Karpas-422 (cell line): ENCODE data around the gene AGBL4. TPM values are rescaled to one million over a fixed set of nuclear protein-coding genes. Genes with fewer than 3 reads are reported as not detected.

ENCODE experiments used
- DNase-seq: peaks from one replicate; pipeline ENCODE4 v3.0.0-alpha.2; 2015
- H2AFZ ChIP-seq: fragments of 200-600 bp; sonication (generic); 2 replicates; pipeline ENCODE4 v1.6.1; 2014; ENCODE audit warnings: antibody characterized with exemption, low read length, mixed read lengths
- H3K27ac ChIP-seq: fragments of 200-600 bp; sonication (generic); 2 replicates; pipeline ENCODE4 v1.5.1; 2014; ENCODE audit warnings: mild to moderate bottlenecking, low read length, moderate library complexity
- H3K27me3 ChIP-seq: fragments of 200-600 bp; sonication (generic); 2 replicates; pipeline ENCODE4 v1.6.1; 2014; ENCODE audit warnings: low read length, mixed read lengths
- H3K36me3 ChIP-seq: fragments of 200-600 bp; sonication (generic); 2 replicates; pipeline ENCODE4 v1.6.1; 2014; ENCODE audit warnings: low read length, mixed read lengths; ENCODE audit not compliant: insufficient read depth
- H3K4me1 ChIP-seq: fragments of 200-600 bp; sonication (generic); 2 replicates; pipeline ENCODE4 v1.6.1; 2014; ENCODE audit warnings: mild to moderate bottlenecking, low read length, mixed read lengths
- H3K4me2 ChIP-seq: fragments of 200-600 bp; sonication (generic); 2 replicates; pipeline ENCODE4 v1.6.1; 2014; ENCODE audit warnings: low read length, low read depth, mild to moderate bottlenecking; ENCODE audit not compliant: poor library complexity, severe bottlenecking
- H3K4me3 ChIP-seq: fragments of 200-600 bp; sonication (generic); 2 replicates; pipeline ENCODE4 v1.5.1; 2014; ENCODE audit warnings: mild to moderate bottlenecking, antibody characterized with exemption, low read length, mixed read lengths
- H3K79me2 ChIP-seq: fragments of 200-600 bp; sonication (generic); 2 replicates; pipeline ENCODE4 v1.6.1; 2014; ENCODE audit warnings: mild to moderate bottlenecking, low read length, mixed read lengths
- H3K9ac ChIP-seq: fragments of 200-600 bp; sonication (generic); 2 replicates; pipeline ENCODE4 v1.6.0; 2014; ENCODE audit warnings: low read length
- H3K9me2 ChIP-seq: fragments of 200-600 bp; sonication (generic), shearing (Covaris generic); replicated peaks from 2 replicates; pipeline ENCODE4 v1.6.0; 2014; ENCODE audit warnings: mild to moderate bottlenecking, low read length, moderate library complexity; ENCODE audit not compliant: insufficient read depth
- H3K9me3 ChIP-seq: fragments of 300-700, 200-600 bp; sonication (generic); 2 replicates; pipeline ENCODE4 v1.6.1; 2014; ENCODE audit warnings: low read length, mixed read lengths
- H4K20me1 ChIP-seq: fragments of 200-600 bp; sonication (generic); 2 replicates; pipeline ENCODE4 v1.6.1; 2014; ENCODE audit warnings: mild to moderate bottlenecking, antibody characterized with exemption, low read length, low read depth; ENCODE audit not compliant: insufficient read depth
- total RNA-seq: library from RNA; depleted of rRNA; stranded (reverse); fragments of >200 nt; shearing (Covaris generic); gene quantifications from 2 replicates; pipeline ENCODE4 v1.2.3, GENCODE V29; 2014; ENCODE audit warnings: low replicate concordance

AGBL4 gene
- total RNA-seq, 1 experiment from 2014 or later, result not detected

DNA sequence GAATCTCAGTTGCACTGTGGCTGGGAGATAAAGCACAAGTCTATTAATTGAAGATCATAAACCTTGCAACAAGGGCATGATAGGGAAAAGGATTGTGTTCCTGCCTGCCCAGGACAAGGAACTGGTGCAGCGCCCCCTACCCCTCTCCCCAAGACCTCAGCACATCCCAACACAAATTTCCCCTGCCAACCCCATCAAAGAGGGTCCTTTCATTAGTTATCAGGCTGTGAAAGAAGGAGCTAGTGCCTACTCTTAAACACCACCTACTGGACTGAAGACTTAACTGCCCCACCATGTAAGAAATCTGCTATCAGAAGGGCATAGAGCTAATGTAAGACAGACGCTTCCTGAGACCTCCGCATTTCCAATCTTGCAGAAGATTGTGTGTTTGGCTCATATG is 372.6 kb downstream of the AGBL4 start:
- Histone ChIP-seq H4K20me1 (no peaks in the 10 kb centered on the region), H3K9me2 (no peaks in the 10 kb centered on the region), H3K79me2 (no peaks in the 10 kb centered on the region), H3K9me3 (peaks cover 4% of the 10 kb centered on the region; the same call in 1 of the 2 replicates), H3K4me2 (no peak overlapping the region), H3K27me3 (no peaks in the 10 kb centered on the region), H3K27ac (no peak overlapping the region), H3K4me3 (no peak overlapping the region), H3K4me1 (no peaks in the 10 kb centered on the region), H3K9ac (no peak overlapping the region), H2AFZ (no peak overlapping the region), H3K36me3 (no peaks in the 10 kb centered on the region)
- no peak for DNase-seq

DNA sequence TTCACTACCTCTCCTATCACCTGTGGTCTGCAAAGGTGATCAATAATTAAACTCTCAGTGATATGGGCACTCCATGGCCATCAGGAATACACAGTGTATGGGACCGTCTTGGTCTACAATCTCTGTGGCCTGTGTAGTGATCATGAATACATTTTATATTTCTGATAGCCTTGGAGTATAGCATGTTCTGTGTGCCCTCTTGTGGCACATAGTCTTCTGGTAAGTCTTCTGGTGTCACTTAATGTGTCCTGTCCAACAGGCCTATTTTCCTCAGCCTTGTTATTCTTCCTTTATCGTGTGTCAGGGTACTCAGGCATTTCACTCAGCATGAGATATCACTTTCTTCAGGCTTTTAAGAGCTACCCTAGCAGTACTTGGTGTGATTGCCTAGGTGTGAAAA is 393.6 kb downstream of the AGBL4 start:
- Histone ChIP-seq H3K4me2 (no peak overlapping the region), H3K36me3 (no peaks in the 10 kb centered on the region), H3K9me2 (no peaks in the 10 kb centered on the region), H2AFZ (no peak overlapping the region), H3K27ac (no peak overlapping the region), H3K9ac (no peak overlapping the region), H3K27me3 (no peaks in the 10 kb centered on the region), H3K4me1 (no peaks in the 10 kb centered on the region), H4K20me1 (no peaks in the 10 kb centered on the region), H3K9me3 (0 out of 2 replicates have a peak, but pooled peaks cover 3% of the 10 kb centered on the region), H3K4me3 (no peak overlapping the region), H3K79me2 (no peaks in the 10 kb centered on the region)
- peak; percentile 42 for DNase-seq

DNA sequence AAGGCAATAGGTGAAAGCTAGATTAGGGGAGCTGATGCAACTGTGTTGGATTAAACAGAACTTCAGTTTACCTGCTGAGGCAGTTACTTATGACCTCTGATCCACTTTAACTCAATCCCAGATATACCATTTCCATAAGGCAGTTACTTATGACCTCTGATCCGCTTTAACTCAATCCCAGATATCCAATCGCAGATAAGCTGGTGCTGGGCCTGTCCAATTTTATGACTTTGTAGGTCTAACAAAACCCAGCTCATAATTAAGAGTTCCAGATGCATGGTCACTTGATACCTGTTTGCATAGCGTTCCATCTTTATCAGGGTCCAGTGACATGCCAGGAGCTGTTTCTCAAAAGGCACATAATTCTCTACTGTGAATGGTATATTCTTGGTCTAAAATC is 396.0 kb downstream of the AGBL4 start:
- Histone ChIP-seq H4K20me1 (no peaks in the 10 kb centered on the region), H3K27ac (no peak overlapping the region), H3K9me3 (no peaks in the 10 kb centered on the region), H2AFZ (no peak overlapping the region), H3K27me3 (no peaks in the 10 kb centered on the region), H3K79me2 (no peaks in the 10 kb centered on the region), H3K36me3 (no peaks in the 10 kb centered on the region), H3K4me3 (no peak overlapping the region), H3K9me2 (no peaks in the 10 kb centered on the region), H3K4me2 (no peak overlapping the region), H3K4me1 (no peaks in the 10 kb centered on the region), H3K9ac (no peak overlapping the region)
- DNase-seq, result no peak

DNA sequence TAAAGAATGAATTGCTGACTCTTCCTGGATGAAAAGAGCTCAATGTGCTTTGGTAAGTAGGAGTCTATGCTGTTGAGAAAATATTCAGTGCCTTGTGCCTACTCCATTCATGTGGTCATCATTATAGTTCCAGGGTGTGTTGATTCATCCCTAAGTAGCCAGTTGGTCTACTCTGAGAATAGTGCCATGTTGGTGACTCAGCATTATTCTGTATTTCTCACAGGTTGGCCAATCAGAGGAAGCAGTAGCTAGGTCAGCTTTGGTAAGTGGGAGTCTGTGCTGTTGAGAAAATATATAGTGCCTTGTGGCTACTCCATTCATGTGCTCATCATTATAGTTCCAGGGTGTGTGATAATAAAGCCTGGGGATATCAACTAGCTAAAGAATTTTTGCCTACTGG is 397.3 kb downstream of the AGBL4 start:
- Histone ChIP-seq H3K36me3 (no peaks in the 10 kb centered on the region), H2AFZ (no peak overlapping the region), H3K9ac (no peak overlapping the region), H3K79me2 (no peaks in the 10 kb centered on the region), H3K4me3 (no peak overlapping the region), H3K27me3 (no peaks in the 10 kb centered on the region), H3K4me1 (no peaks in the 10 kb centered on the region), H3K27ac (no peak overlapping the region), H3K9me2 (no peaks in the 10 kb centered on the region), H3K4me2 (no peak overlapping the region), H3K9me3 (no peaks in the 10 kb centered on the region), H4K20me1 (no peaks in the 10 kb centered on the region)
- DNase-seq, result no peak

DNA sequence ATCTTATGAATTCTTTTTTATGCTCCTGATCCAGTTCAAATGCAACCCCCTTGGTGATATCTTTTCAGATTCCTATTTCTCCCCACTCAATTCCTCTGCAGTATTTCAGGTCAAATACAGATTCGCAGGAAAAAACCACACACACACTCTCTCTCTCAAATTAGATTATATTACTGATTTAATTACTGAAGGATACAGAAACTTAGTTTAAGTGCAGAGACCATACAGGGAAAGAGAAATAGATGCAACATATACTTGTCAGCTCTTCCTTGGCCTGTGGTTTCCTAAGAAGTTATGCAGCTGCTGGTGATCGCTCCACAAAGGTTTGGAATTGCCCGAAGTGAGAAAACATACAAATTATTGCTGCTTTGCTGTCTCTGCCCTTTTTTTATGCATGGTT is 400.9 kb downstream of the AGBL4 start:
- Histone ChIP-seq H3K9ac (no peak overlapping the region), H2AFZ (no peak overlapping the region), H3K4me3 (no peak overlapping the region), H3K36me3 (no peaks in the 10 kb centered on the region), H3K79me2 (no peaks in the 10 kb centered on the region), H3K9me2 (no peaks in the 10 kb centered on the region), H3K4me1 (no peaks in the 10 kb centered on the region), H3K4me2 (no peak overlapping the region), H3K27ac (no peak overlapping the region), H3K9me3 (no peaks in the 10 kb centered on the region), H3K27me3 (no peaks in the 10 kb centered on the region), H4K20me1 (no peaks in the 10 kb centered on the region)
- DNase-seq, result no peak

DNA sequence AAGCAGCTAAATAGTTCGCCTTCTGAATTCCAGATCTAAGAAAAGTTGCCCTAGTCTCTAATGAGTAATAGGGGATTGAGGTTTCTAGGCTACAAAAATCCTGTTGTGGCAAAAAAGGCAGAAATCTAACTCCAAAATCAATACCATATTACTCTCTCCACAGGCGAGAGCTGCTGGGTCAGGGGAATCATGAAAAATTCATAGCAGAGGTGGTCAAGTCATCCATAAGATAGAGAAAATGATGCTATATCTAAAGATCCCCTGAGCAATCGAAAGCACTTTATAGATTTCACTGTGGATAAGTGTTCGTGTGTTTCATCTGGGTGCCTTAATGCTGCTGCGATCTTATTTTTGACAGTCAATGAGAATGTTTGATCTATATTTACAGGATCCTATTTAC is 417.7 kb downstream of the AGBL4 start:
- Histone ChIP-seq H4K20me1 (no peaks in the 10 kb centered on the region), H3K27ac (no peak overlapping the region)

DNA sequence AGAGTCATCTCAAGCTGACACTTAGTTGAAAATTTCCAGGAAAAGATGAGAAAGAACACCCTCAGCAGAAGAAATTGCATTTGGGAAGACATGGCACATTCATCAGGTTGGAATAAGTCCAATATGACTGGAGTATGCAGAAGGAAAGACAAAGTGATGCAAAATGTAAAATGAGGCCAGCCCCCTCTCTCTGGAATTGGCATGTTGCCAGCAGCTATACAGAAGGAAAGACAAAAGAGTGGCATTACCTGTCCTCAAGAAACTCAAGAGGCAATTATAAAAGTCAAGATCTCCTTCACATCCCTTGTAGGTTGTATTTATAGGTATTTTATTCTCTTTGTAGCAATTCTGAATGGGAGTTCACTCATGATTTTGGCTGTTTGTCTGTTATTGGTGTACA is 426.3 kb downstream of the AGBL4 start:
- Histone ChIP-seq H3K4me3 (no peak overlapping the region), H3K27me3 (no peaks in the 10 kb centered on the region), H3K27ac (no peak overlapping the region), H4K20me1 (no peaks in the 10 kb centered on the region), H3K9me2 (no peaks in the 10 kb centered on the region), H2AFZ (no peak overlapping the region), H3K4me1 (no peaks in the 10 kb centered on the region), H3K79me2 (no peaks in the 10 kb centered on the region), H3K9me3 (no peaks in the 10 kb centered on the region), H3K9ac (no peak overlapping the region), H3K36me3 (no peaks in the 10 kb centered on the region), H3K4me2 (no peak overlapping the region)
- no peak for DNase-seq

More for the DNA sequence above, 417.7 kb downstream of the AGBL4 start:
- no peaks in the 10 kb centered on the region for H3K9me2 ChIP-seq
- no peak for DNase-seq
- H3K4me2 ChIP-seq, result no peak overlapping the region
- no peaks in the 10 kb centered on the region for H3K9me3 ChIP-seq
- H3K79me2 ChIP-seq, result no peaks in the 10 kb centered on the region
- no peak overlapping the region for H3K9ac ChIP-seq
- H3K4me3 ChIP-seq, result no peak overlapping the region
- H3K27me3 ChIP-seq, result no peaks in the 10 kb centered on the region
- H2AFZ ChIP-seq, result no peak overlapping the region
- no peaks in the 10 kb centered on the region for H3K36me3 ChIP-seq
- no peaks in the 10 kb centered on the region for H3K4me1 ChIP-seq

DNA sequence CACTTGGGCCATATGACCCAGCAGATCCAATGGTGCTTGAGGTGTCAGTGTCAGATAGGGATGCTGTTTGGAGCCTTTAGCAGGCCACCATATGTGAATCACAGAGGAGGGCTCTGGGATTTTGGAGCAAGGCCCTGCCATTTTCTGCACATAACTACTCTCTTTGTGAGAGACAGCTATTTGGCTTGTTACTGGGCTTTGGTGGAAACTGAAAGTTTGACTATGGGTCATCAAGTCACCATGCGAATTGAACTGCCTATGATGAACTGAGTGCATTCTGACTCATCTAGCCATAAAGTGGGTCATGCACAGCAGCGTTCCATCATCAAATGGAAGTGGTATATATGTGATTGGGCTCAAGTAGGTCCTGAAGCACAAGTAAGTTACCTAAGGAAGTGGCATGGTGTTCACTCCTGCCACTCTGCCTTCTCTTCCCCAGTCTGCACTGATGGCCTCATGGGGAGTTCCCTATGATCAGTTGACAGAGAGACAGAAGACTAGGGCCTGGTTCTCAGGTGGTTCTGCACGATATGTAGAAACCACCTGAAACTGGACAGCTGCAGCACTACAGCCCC is 447.3 kb downstream of the AGBL4 start:
- H3K79me2 ChIP-seq, result no peaks in the 10 kb centered on the region
- H4K20me1 ChIP-seq, result no peaks in the 10 kb centered on the region
- no peak overlapping the region for H2AFZ ChIP-seq
- no peak overlapping the region for H3K9ac ChIP-seq
- no peak overlapping the region for H3K4me3 ChIP-seq
- no peaks in the 10 kb centered on the region for H3K27me3 ChIP-seq
- H3K4me2 ChIP-seq, result no peak overlapping the region
- DNase-seq, result no peak
- no peak overlapping the region for H3K27ac ChIP-seq
- H3K36me3 ChIP-seq, result no peaks in the 10 kb centered on the region
- no peaks in the 10 kb centered on the region for H3K9me3 ChIP-seq
- no peaks in the 10 kb centered on the region for H3K4me1 ChIP-seq
- H3K9me2 ChIP-seq, result no peaks in the 10 kb centered on the region
